ENCODE data around the gene CEP128.

- TF ChIP-seq CTCF (IDR thresholded peaks at IDR 0.05; ENCODE audit: borderline replicate concordance, extremely low read depth, low read length, poor library complexity, severe bottlenecking) = no peak
- no peak for TF ChIP-seq EZH2 (IDR thresholded peaks at IDR 0.05; ENCODE audit: borderline replicate concordance, low read depth, low read length, severe bottlenecking)
Measured at GRCh38 chr14:80781972-80782367, 159.6 kb downstream of the CEP128 start.

All from DND-41 (cell line).